ENCODE results near the gene HOXC6. TPM values are rescaled to one million over a fixed set of nuclear protein-coding genes. Genes with fewer than 3 reads are reported as not detected.

HOXC6 gene
- total RNA-seq, 4 donors from 2014 or later = 0.48 TPM; not detected in 3

DNA sequence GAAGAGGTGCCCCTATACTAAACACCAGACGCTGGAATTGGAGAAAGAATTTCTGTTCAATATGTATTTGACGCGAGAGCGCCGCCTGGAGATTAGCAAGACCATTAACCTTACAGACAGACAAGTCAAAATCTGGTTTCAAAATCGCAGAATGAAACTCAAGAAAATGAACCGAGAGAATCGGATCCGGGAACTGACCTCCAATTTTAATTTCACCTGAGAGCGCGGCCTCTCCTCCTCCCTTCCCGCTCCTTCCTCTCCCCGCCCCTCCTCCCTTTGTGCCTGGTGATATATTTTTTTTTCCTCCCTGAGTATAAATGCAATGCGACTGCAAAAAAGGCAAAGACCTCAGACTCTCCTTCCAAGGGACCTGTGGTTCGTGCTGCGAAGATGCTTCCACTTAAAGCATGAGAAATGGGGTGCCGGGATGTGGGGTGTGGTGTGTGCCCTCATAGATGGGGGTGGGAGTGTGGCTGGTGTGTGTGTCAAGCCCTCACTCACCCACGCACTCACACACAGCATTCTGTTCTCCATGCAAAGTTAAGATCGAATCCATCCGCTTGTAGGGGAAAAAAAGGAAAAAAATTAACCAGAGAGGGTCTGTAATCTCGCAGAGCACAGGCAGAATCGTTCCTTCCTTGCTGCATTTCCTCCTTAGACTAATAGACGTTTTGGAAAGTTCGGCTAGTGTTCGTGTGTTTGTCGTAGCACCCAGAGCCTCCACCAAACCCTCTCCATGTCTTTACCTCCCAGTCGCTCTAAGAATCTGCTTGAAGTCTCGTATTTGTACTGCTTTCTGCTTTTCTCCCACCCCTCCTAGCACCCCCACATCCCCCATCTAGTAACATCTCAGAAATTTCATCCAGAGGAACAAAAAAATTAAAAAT lies 38.8 kb upstream of the HOXC6 start:
- no peak for DNase-seq
- peaks cover 100% of the 10 kb centered on the region for H3K27me3 ChIP-seq
- TF ChIP-seq, protein P1, sequence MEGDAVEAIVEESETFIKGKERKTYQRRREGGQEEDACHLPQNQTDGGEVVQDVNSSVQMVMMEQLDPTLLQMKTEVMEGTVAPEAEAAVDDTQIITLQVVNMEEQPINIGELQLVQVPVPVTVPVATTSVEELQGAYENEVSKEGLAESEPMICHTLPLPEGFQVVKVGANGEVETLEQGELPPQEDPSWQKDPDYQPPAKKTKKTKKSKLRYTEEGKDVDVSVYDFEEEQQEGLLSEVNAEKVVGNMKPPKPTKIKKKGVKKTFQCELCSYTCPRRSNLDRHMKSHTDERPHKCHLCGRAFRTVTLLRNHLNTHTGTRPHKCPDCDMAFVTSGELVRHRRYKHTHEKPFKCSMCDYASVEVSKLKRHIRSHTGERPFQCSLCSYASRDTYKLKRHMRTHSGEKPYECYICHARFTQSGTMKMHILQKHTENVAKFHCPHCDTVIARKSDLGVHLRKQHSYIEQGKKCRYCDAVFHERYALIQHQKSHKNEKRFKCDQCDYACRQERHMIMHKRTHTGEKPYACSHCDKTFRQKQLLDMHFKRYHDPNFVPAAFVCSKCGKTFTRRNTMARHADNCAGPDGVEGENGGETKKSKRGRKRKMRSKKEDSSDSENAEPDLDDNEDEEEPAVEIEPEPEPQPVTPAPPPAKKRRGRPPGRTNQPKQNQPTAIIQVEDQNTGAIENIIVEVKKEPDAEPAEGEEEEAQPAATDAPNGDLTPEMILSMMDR (IDR thresholded peaks at IDR 0.05) = peak in 4 of 5 experiments; percentile 24 to 26 (median 25)
- TF ChIP-seq EP300 (IDR thresholded peaks at IDR 0.05; ENCODE audit: low read depth) (no peak), POLR2A (IDR thresholded peaks at IDR 0.05) (no peak), POLR2AphosphoS5 (IDR thresholded peaks at IDR 0.05) (no peak)
- WGBS, 2 donors (ENCODE audit: low coverage in 1 of 2) = 3 to 8% methylated on average over 24 to 28 of the region's 28 CpGs
- H3K9me3 ChIP-seq = no peaks in the 10 kb centered on the region
- peaks cover 10 to 28% (median 19%) of the 10 kb centered on the region in 4 donors for H3K4me1 ChIP-seq
- H3K36me3 ChIP-seq = no peaks in the 10 kb centered on the region
- intact Hi-C loops (cut with DNase I; ENCODE audit: low total_unique reads) = no loop called here
- in situ Hi-C loops (cut with MboI; ENCODE audit: low pct_ligation_motif_present in 1 of 4, low pct_unique_long_range_greater_than_20kb in 1 of 4, low sequenced_read_pairs in 3 of 4) = loop anchor here in 1 of 4 donors (25.0 kb wide), 1 partner anchor 202 kb away; no protein-coding TSS in a partner anchor
- H3K27ac ChIP-seq = no peak overlapping the region
- H3K4me3 ChIP-seq = no peak overlapping the region

DNA sequence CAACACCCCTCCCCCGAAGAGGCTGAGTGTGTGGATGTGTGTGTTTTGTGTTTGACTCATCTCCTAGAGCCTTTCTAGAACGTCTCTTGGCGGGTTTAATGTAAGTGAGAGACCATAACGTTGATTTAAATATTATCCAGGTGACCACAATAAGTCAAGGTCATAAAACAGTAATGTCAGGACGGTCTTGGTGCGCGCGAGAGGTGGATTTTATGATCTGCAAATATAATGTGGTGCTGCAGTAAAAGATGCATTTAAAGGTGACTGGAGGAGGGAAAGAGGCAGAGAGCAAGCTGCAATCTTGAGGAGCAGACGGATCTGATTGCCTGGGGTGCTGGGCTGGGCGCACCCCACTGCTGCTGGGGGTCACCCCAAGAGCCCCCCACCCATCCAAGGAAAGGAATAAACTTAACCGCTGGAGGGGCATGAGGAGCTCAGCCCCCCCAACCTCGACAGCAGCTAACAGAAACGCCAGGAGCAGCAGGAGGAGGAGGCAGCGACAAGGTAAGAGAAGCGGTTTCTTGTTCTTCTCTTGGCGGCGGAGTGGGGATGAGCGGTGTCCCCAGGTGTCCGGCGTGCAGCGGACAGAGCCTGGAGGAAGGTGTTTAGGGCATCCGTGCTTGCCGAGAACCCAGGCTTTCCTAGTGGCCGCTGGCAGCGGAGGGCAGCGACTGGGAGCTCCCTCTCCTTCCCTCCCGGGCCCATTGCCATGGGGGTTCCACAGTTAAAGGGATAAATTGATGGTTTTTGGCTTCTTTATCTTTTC lies 37.7 kb upstream of the HOXC6 start:
- in situ Hi-C loops (cut with MboI; ENCODE audit: low pct_ligation_motif_present in 1 of 4, low pct_unique_long_range_greater_than_20kb in 1 of 4, low sequenced_read_pairs in 3 of 4) = loop anchor here in 1 of 4 donors (25.0 kb wide), 1 partner anchor 203 kb away; no protein-coding TSS in a partner anchor
- 4 to 17% methylated on average over 6 to 26 of the region's 27 CpGs for WGBS, 2 donors (ENCODE audit: low coverage in 1 of 2)
- no peaks in the 10 kb centered on the region for H3K36me3 ChIP-seq
- H3K4me1 ChIP-seq = peaks cover 18 to 29% (median 24%) of the 10 kb centered on the region in 4 donors
- no peaks in the 10 kb centered on the region for H3K9me3 ChIP-seq
- peaks cover 100% of the 10 kb centered on the region for H3K27me3 ChIP-seq
- no peak overlapping the region for H3K27ac ChIP-seq
- no peak for TF ChIP-seq POLR2A (IDR thresholded peaks at IDR 0.05)
- TF ChIP-seq, protein P1 (IDR thresholded peaks at IDR 0.05) = no peak
- intact Hi-C loops (cut with DNase I; ENCODE audit: low total_unique reads) = no loop called here
- DNase-seq = no peak
- H3K4me3 ChIP-seq = no peak overlapping the region

DNA sequence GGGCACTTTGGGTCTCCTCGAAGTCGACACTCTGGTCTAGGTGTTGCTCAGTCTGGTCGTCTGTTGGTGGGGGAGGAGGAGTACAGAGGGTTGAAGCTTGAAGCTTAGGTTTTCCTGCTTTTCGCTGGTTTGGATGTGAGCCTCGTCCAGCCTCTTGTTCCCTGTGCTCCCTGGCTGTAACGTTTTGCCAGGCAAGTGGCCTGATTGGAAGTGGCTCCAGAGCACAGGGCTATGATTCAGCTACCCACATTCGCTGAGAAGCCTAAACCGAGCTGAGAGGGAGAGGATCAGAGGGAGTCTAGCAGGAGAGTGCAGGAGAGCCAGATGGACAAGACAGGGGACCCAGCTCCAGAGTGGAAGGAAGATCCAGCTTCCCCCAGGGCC lies 37.2 kb upstream of the HOXC6 start:
- no peak overlapping the region for H3K27ac ChIP-seq
- no peak overlapping the region for H3K4me3 ChIP-seq
- in situ Hi-C loops (cut with MboI; ENCODE audit: low pct_ligation_motif_present in 1 of 4, low pct_unique_long_range_greater_than_20kb in 1 of 4, low sequenced_read_pairs in 3 of 4) = loop anchor here in 1 of 4 donors (25.0 kb wide), 1 partner anchor 204 kb away; no protein-coding TSS in a partner anchor
- no peak for DNase-seq
- intact Hi-C loops (cut with DNase I; ENCODE audit: low total_unique reads) = no loop called here
- H3K9me3 ChIP-seq = no peaks in the 10 kb centered on the region
- peaks cover 16 to 29% (median 25%) of the 10 kb centered on the region in 4 donors for H3K4me1 ChIP-seq
- no peak for TF ChIP-seq EP300 (IDR thresholded peaks at IDR 0.05; ENCODE audit: low read depth)
- TF ChIP-seq POLR2A (IDR thresholded peaks at IDR 0.05) = no peak
- TF ChIP-seq POLR2AphosphoS5 (IDR thresholded peaks at IDR 0.05) = no peak
- TF ChIP-seq, protein P1 (IDR thresholded peaks at IDR 0.05) = no peak
- H3K27me3 ChIP-seq = peaks cover 100% of the 10 kb centered on the region
- WGBS, 2 donors (ENCODE audit: low coverage in 1 of 2) = 12% methylated on average over 8 of the region's 8 CpGs; no CpG with 5 or more reads in 1 of the 2 donors
- no peaks in the 10 kb centered on the region for H3K36me3 ChIP-seq

DNA sequence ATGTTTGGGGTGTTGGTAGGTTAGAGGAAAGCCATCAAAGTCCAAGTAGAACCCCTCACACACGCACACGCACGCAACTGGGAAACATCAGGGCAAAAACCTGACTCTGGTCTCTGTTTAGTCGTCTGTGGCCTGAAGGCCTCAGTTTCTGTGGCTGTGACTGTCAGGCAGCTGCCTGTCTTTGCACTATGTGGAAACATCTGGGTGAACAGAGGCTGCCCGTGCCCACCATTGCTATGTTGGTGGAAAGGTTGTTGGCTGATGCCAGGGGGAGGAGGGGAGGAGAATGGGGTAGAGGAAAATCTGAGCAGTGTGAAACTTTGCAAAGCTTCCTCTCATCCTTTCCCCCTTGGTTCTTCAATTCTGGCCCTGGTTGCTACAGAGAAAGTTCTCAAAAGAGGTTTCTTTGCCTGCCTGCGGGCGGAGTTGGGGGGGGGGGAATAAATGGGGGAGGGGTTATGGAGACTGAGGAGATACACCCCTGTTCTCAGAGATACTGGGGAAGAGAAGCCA lies 35.8 kb upstream of the HOXC6 start:
- DNase-seq = no peak
- Histone ChIP-seq H3K36me3 (no peaks in the 10 kb centered on the region), H3K9me3 (no peaks in the 10 kb centered on the region), H3K4me1 (peaks cover 16 to 31% (median 23%) of the 10 kb centered on the region in 4 donors), H3K4me3 (no peak overlapping the region), H3K27ac (no peak overlapping the region), H3K27me3 (peaks cover 100% of the 10 kb centered on the region)
- intact Hi-C loops (cut with DNase I; ENCODE audit: low total_unique reads) (no loop called here), in situ Hi-C loops (cut with MboI; ENCODE audit: low pct_ligation_motif_present in 1 of 4, low pct_unique_long_range_greater_than_20kb in 1 of 4, low sequenced_read_pairs in 3 of 4) (loop anchor here in 1 of 4 donors (25.0 kb wide), 1 partner anchor 205 kb away; no protein-coding TSS in a partner anchor)
- 59 to 70% methylated on average over 6 to 7 of the region's 7 CpGs for WGBS, 2 donors (ENCODE audit: low coverage in 1 of 2)
- TF ChIP-seq, protein P1 (IDR thresholded peaks at IDR 0.05) = no peak
- no peak for TF ChIP-seq EP300 (IDR thresholded peaks at IDR 0.05; ENCODE audit: low read depth)
- TF ChIP-seq POLR2A (IDR thresholded peaks at IDR 0.05) = no peak
- TF ChIP-seq POLR2AphosphoS5 (IDR thresholded peaks at IDR 0.05) = no peak
